HT-29 (cell line): ENCODE measurements around the gene SLIT3. TPM values are rescaled to one million over a fixed set of nuclear protein-coding genes. Genes with fewer than 3 reads are reported as not detected.
A peak's percentile ranks its signal among the peaks of the same experiment; 100 is the strongest.

Experiments
- DNase-seq: peaks from one replicate; pipeline ENCODE4 v3.0.0-alpha.2; 2015; ENCODE audit warnings: low spot score
- total RNA-seq: library from RNA; depleted of rRNA; stranded (reverse); fragments of >200 nt; shearing (Covaris generic); gene quantifications from 2 replicates; pipeline ENCODE4 v1.2.3, GENCODE V29; 2014

The SLIT3 gene
- total RNA-seq, 1 experiment from 2014 or later = not detected

GRCh38 chr5:168773226-168773625, 527.7 kb downstream of the SLIT3 start:
- no peak for DNase-seq

GRCh38 chr5:168772316-168772961, 528.5 kb downstream of the SLIT3 start:
- DNase-seq = no peak

GRCh38 chr5:168771678-168772077, 529.3 kb downstream of the SLIT3 start:
- DNase-seq = no peak

GRCh38 chr5:168770996-168771395, 529.9 kb downstream of the SLIT3 start:
- DNase-seq = no peak

GRCh38 chr5:168770036-168770498, 530.9 kb downstream of the SLIT3 start:
- no peak for DNase-seq

GRCh38 chr5:168768172-168768571, 532.8 kb downstream of the SLIT3 start:
- no peak for DNase-seq

GRCh38 chr5:168766426-168766700, 534.6 kb downstream of the SLIT3 start:
- no peak for DNase-seq

GRCh38 chr5:168765551-168766425, 535.2 kb downstream of the SLIT3 start:
- no peak for DNase-seq

GRCh38 chr5:168765086-168765550, 535.8 kb downstream of the SLIT3 start:
- no peak for DNase-seq

GRCh38 chr5:168756453-168757391, 544.2 kb downstream of the SLIT3 start:
- no peak for DNase-seq

GRCh38 chr5:168755548-168756093, 545.3 kb downstream of the SLIT3 start:
- no peak for DNase-seq

GRCh38 chr5:168753691-168754254, 547.2 kb downstream of the SLIT3 start:
- DNase-seq = no peak

GRCh38 chr5:168752416-168753190, 548.3 kb downstream of the SLIT3 start:
- no peak for DNase-seq

- DNase-seq = no peak
Observed at GRCh38 chr5:168752012-168752411, 548.9 kb downstream of the SLIT3 start.

GRCh38 chr5:168750926-168751325, 550.0 kb downstream of the SLIT3 start:
- DNase-seq = no peak

- no peak for DNase-seq
Observed at GRCh38 chr5:168749391-168750100, 551.4 kb downstream of the SLIT3 start.

- peak; percentile 65 for DNase-seq
Observed at GRCh38 chr5:168747987-168748777, 552.8 kb downstream of the SLIT3 start.

GRCh38 chr5:168746893-168747640, 553.9 kb downstream of the SLIT3 start:
- no peak for DNase-seq
